OCI-LY1 (cell line): ENCODE measurements around the gene PEX1.

Source experiments
- H2AFZ ChIP-seq: fragments of 200-600 bp; sonication (generic), shearing (Covaris generic); 2 replicates; pipeline ENCODE4 v1.6.0; 2014; ENCODE audit warnings: antibody characterized with exemption, mild to moderate bottlenecking, low read length
- H3F3A ChIP-seq: fragments of 200-600 bp; sonication (generic), shearing (Covaris generic); 2 replicates; pipeline ENCODE4 v1.6.0; 2014; ENCODE audit warnings: mild to moderate bottlenecking, antibody characterized with exemption, low read length, moderate library complexity; ENCODE audit not compliant: insufficient read depth
- H3K27ac ChIP-seq: fragments of 200-600 bp; sonication (generic); 2 replicates; pipeline ENCODE4 v1.5.1; 2014; ENCODE audit warnings: low read length, mixed run types, mild to moderate bottlenecking, low read depth; ENCODE audit not compliant: poor library complexity, severe bottlenecking
- H3K27me3 ChIP-seq: fragments of 200-600 bp; sonication (generic); 2 replicates; pipeline ENCODE4 v1.6.0; 2014; ENCODE audit warnings: antibody characterized with exemption, mild to moderate bottlenecking, low read length, moderate library complexity; ENCODE audit not compliant: insufficient read depth
- H3K36me3 ChIP-seq: fragments of 200-600 bp; sonication (generic); 2 replicates; pipeline ENCODE4 v1.6.1; 2014; ENCODE audit warnings: mild to moderate bottlenecking, antibody characterized with exemption, low read length, moderate library complexity, mixed read lengths; ENCODE audit not compliant: insufficient read depth
- H3K4me1 ChIP-seq: fragments of 200-600 bp; sonication (generic); 2 replicates; pipeline ENCODE4 v1.5.1; 2014; ENCODE audit warnings: mild to moderate bottlenecking, low read length, moderate library complexity; ENCODE audit not compliant: insufficient read depth, severe bottlenecking
- H3K4me2 ChIP-seq: fragments of 200-600 bp; sonication (generic), shearing (Covaris generic); 2 replicates; pipeline ENCODE4 v1.6.1; 2014; ENCODE audit warnings: low read length
- H3K4me3 ChIP-seq: fragments of 200-600 bp; sonication (generic); 2 replicates; pipeline ENCODE4 v1.5.1; 2014; ENCODE audit warnings: low read length, low read depth, mild to moderate bottlenecking, mixed read lengths; ENCODE audit not compliant: poor library complexity, severe bottlenecking
- H3K79me2 ChIP-seq: fragments of 200-600 bp; shearing (Covaris generic); 2 replicates; pipeline ENCODE4 v1.6.1; 2016; ENCODE audit warnings: mixed run types, low read length, mixed read lengths; ENCODE audit not compliant: insufficient read depth
- H3K9ac ChIP-seq: fragments of 200-600 bp; sonication (generic), shearing (Covaris generic); 2 replicates; pipeline ENCODE4 v1.6.1; 2014; ENCODE audit warnings: mild to moderate bottlenecking, low read length, mixed read lengths
- H3K9me2 ChIP-seq: fragments of 200-600 bp; sonication (generic), shearing (Covaris generic); 2 replicates; pipeline ENCODE4 v1.6.1; 2014; ENCODE audit warnings: low read depth, mild to moderate bottlenecking, low read length, mixed read lengths
- H3K9me3 ChIP-seq: fragments of 200-600 bp; shearing (Covaris generic); 2 replicates; pipeline ENCODE4 v1.6.1; 2014; ENCODE audit warnings: low read length, mixed read lengths
- H4K20me1 ChIP-seq: fragments of 200-600 bp; sonication (generic), shearing (Covaris generic); 2 replicates; pipeline ENCODE4 v1.6.0; 2016; ENCODE audit warnings: mild to moderate bottlenecking, low read length; ENCODE audit not compliant: insufficient read depth
- CTCF ChIP-seq: fragments of 200-600 bp; sonication (generic), shearing (Covaris generic); IDR thresholded peaks from 2 replicates; pipeline ENCODE4 v1.5.1; 2017; ENCODE audit warnings: mild to moderate bottlenecking, antibody characterized with exemption, low read length, moderate library complexity, mixed read lengths
- EZH2 ChIP-seq: fragments of 200-600 bp; sonication (generic), shearing (Covaris generic); IDR thresholded peaks from 2 replicates; pipeline ENCODE4 v1.8.0; 2017; ENCODE audit warnings: borderline replicate concordance, mixed run types, mild to moderate bottlenecking, antibody characterized with exemption, low read length, moderate library complexity, mixed read lengths

Gene PEX1

GRCh38 chr7:92528188-92528957, at the start of gene PEX1, which contains the start of gene RBM48:
PEX1 (minus strand) TSS chr7:92528520; CDS start chr7:92528435, 85 bp downstream.
RBM48 (plus strand) TSS chr7:92528795; CDS start chr7:92528814, 19 bp downstream.
- H3K9ac ChIP-seq, result peak within 1 kb of the TSS; percentile 73
- H3K4me2 ChIP-seq, result peak within 1 kb of the TSS; percentile 88
- H3K79me2 ChIP-seq, result peaks cover 32% of the 10 kb centered on the region
- no peaks in the 10 kb centered on the region for H3K27me3 ChIP-seq
- H3K9me2 ChIP-seq, result no peaks in the 10 kb centered on the region
- H3F3A ChIP-seq, result no peaks in the 10 kb centered on the region
- TF ChIP-seq CTCF (peak; percentile 88), EZH2 (no peak)
- H3K9me3 ChIP-seq, result no peaks in the 10 kb centered on the region
- peak within 1 kb of the TSS; percentile 79 for H3K27ac ChIP-seq
- H2AFZ ChIP-seq, result peak within 1 kb of the TSS; percentile 11
- H3K4me3 ChIP-seq, result peak within 1 kb of the TSS; percentile 69
- peaks cover 30% of the 10 kb centered on the region for H3K4me1 ChIP-seq
- peaks cover 30% of the 10 kb centered on the region for H3K36me3 ChIP-seq
- H4K20me1 ChIP-seq, result no peaks in the 10 kb centered on the region

GRCh38 chr7:92576296-92576695, 48.0 kb upstream of the PEX1 start:
- Histone ChIP-seq H3K9me3 (no peaks in the 10 kb centered on the region), H3K9ac (no peak overlapping the region), H4K20me1 (peaks cover 8% of the 10 kb centered on the region; the same call in 1 of the 2 replicates), H3K4me3 (no peak overlapping the region), H3K36me3 (peaks cover 95% of the 10 kb centered on the region), H3K4me2 (no peak overlapping the region), H3F3A (0 out of 2 replicates have a peak, but pooled peaks cover 3% of the 10 kb centered on the region), H3K27ac (no peak overlapping the region), H3K79me2 (peaks cover 19% of the 10 kb centered on the region), H3K4me1 (no peaks in the 10 kb centered on the region), H3K9me2 (no peaks in the 10 kb centered on the region), H3K27me3 (no peaks in the 10 kb centered on the region), H2AFZ (no peak overlapping the region)
- TF ChIP-seq CTCF (no peak), EZH2 (no peak)

- H2AFZ ChIP-seq, result no peak overlapping the region
- H3K9ac ChIP-seq, result no peak overlapping the region
- no peaks in the 10 kb centered on the region for H3K27me3 ChIP-seq
- H3K27ac ChIP-seq, result no peak overlapping the region
- H3K4me3 ChIP-seq, result no peak overlapping the region
- H3K9me3 ChIP-seq, result no peaks in the 10 kb centered on the region
- peaks cover 85% of the 10 kb centered on the region for H3K36me3 ChIP-seq
- TF ChIP-seq CTCF, result no peak
- no peak for TF ChIP-seq EZH2
- no peaks in the 10 kb centered on the region for H4K20me1 ChIP-seq
- H3K9me2 ChIP-seq, result no peaks in the 10 kb centered on the region
- H3K4me1 ChIP-seq, result no peaks in the 10 kb centered on the region
- no peaks in the 10 kb centered on the region; the same call in 1 of the 2 replicates for H3K79me2 ChIP-seq
- no peak overlapping the region for H3K4me2 ChIP-seq
- H3F3A ChIP-seq, result no peaks in the 10 kb centered on the region
Measured at GRCh38 chr7:92569137-92569536, 40.8 kb upstream of the PEX1 start.
